ENCODE results near the gene PCDHGA4. TPM values are rescaled to one million over a fixed set of nuclear protein-coding genes. Genes with fewer than 3 reads are reported as not detected.

The PCDHGA4 gene
- total RNA-seq, 2 donors from 2014 or later: 4.0 to 4.3 TPM

DNA sequence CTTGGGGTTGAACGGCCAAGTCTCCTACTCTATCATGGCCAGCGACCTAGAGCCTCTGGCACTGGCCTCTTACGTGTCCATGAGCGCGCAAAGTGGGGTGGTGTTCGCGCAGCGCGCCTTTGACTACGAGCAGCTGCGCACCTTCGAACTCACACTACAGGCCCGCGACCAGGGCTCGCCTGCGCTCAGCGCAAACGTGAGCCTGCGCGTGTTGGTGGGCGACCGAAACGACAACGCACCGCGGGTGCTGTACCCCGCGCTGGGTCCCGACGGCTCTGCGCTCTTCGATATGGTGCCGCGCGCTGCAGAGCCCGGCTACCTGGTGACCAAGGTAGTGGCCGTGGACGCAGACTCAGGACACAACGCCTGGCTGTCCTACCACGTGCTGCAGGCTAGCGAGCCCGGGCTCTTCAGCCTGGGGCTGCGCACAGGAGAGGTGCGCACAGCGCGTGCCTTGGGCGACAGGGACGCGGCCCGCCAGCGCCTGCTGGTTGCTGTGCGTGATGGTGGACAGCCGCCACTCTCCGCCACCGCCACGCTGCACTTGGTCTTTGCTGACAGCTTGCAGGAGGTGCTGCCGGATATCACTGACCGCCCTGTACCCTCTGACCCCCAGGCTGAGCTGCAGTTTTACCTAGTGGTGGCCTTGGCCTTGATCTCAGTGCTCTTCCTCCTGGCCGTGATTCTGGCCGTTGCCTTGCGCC lies 44.9 kb downstream of the PCDHGA4 start:
- ATAC-seq (no peak), DNase-seq (no peak)
- intact Hi-C loops (cut with DNase I): loop anchor here in 1 of 2 donors (10.0 kb wide), 1 partner anchor 45 kb away; the partner anchor contains the start of genes PCDHGA4, PCDHGB1 and PCDHGB2

DNA sequence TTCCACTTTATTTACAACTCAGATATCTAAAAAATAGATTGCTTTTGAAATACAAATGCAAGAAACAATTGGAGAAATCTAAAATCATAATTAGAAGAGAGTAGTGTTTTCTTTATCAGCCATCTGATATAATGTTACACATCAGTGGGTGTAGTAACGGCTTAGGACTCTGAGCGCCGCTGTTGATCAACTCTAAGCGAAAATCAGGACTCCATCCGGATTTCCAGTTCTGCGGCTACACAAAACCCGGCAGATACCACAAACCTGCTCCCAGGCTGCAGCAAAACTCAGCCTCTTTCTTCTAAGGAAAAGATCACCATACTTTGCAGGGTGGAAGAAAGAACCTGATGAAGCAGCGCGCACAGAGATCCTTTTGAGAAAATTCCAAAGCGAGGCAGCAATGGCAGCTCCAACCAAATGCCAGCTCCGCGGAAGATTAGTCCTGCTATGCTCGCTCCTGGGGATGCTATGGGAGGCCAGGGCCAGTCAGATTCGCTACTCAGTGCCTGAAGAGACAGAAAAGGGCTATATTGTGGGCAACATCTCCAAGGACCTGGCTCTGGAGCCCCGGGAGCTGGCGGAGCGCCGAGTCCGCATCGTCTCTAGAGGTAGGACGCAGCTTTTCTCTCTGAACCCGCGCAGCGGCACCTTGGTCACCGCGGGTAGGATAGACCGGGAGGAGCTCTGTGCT lies 47.9 kb downstream of the PCDHGA4 start, which contains the start of gene PCDHGA9:
Gene PCDHGA9 (plus strand): TSS at position 226 of the 691 bp plus-strand sequence. CDS start 175 bp downstream, at position 401.
- no peak for DNase-seq
- intact Hi-C loops (cut with DNase I): loop anchor here in 1 of 2 donors (10.0 kb wide), 1 partner anchor 48 kb away; the partner anchor contains the start of genes PCDHGA4, PCDHGB1 and PCDHGB2
- ATAC-seq: no peak

DNA sequence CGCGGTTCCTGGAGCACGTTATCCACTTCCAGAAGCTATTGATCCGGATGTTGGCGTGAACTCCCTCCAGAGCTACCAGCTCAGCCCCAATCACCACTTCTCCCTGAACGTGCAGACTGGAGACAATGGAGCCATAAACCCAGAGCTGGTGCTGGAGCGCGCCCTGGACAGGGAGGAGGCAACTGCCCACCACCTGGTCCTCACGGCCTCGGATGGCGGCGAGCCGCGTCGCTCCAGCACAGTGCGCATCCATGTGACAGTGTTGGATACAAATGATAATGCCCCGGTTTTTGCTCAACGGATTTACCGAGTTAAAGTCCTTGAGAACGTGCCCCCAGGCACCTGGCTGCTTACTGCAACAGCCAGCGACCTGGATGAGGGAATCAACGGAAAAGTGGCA lies 48.6 kb downstream of the PCDHGA4 start:
- ATAC-seq (no peak), DNase-seq (no peak)
- intact Hi-C loops (cut with DNase I): loop anchor here in 1 of 2 donors (10.0 kb wide), 1 partner anchor 49 kb away; the partner anchor contains the start of genes PCDHGA4, PCDHGB1 and PCDHGB2

Other genes with a start within 250 kb of the PCDHGA4 start
- gene PCDHB4, start 233.2 kb upstream of the PCDHGA4 start, total RNA-seq: 1 to 10 TPM; 1.6 to 2.4 TPM
- gene PCDHB5, start 219.8 kb upstream of the PCDHGA4 start, total RNA-seq: 1 to 10 TPM; 2.7 to 3.1 TPM
- under 1 TPM; 0.71 to 0.86 TPM for gene PCDHB6, start 205.0 kb upstream of the PCDHGA4 start, total RNA-seq
- gene PCDHB7, start 182.4 kb upstream of the PCDHGA4 start, total RNA-seq: 1 to 10 TPM; 1.0 to 1.7 TPM
- 1 to 10 TPM; 2.6 to 6.1 TPM for gene PCDHB8, start 177.2 kb upstream of the PCDHGA4 start, total RNA-seq
- gene PCDHB16, start 172.6 kb upstream of the PCDHGA4 start, total RNA-seq: 1 to 10 TPM; 2.6 to 3.1 TPM
- 1 to 10 TPM; 2.5 to 4.3 TPM for gene PCDHB9, start 167.9 kb upstream of the PCDHGA4 start, total RNA-seq
- gene PCDHB10, start 162.7 kb upstream of the PCDHGA4 start, total RNA-seq: 1 to 10 TPM; 1.3 to 1.5 TPM
- gene PCDHB11, start 155.4 kb upstream of the PCDHGA4 start, total RNA-seq: 1 to 10 TPM; 1.8 to 3.3 TPM
- gene PCDHB12, start 146.3 kb upstream of the PCDHGA4 start, total RNA-seq: 1 to 10 TPM; 2.4 to 2.6 TPM
- gene PCDHB13, start 141.1 kb upstream of the PCDHGA4 start, total RNA-seq: 1 to 10 TPM; 3.5 to 5.3 TPM
- gene PCDHB14, start 131.7 kb upstream of the PCDHGA4 start, total RNA-seq: 1 to 10 TPM; 3.9 to 5.8 TPM
- 1 to 10 TPM; 4.5 to 5.7 TPM for gene PCDHB15, start 109.6 kb upstream of the PCDHGA4 start, total RNA-seq
- not detected for gene SLC25A2, start 51.0 kb upstream of the PCDHGA4 start, total RNA-seq
- gene TAF7, start 34.2 kb upstream of the PCDHGA4 start, total RNA-seq: 10 to 100 TPM; 86.3 to 93.5 TPM
- 1 to 10 TPM; 1.4 to 1.8 TPM for gene PCDHGA1, start 24.5 kb upstream of the PCDHGA4 start, total RNA-seq
- gene PCDHGA2, start 16.3 kb upstream of the PCDHGA4 start, total RNA-seq: 1 to 10 TPM; 4.5 to 7.3 TPM
- 1 to 10 TPM; 5.0 to 5.8 TPM for gene PCDHGA3, start 11.2 kb upstream of the PCDHGA4 start, total RNA-seq
- 1 to 10 TPM; 3.0 to 3.2 TPM for gene PCDHGB1, start 4.9 kb upstream of the PCDHGA4 start, total RNA-seq
- 1 to 10 TPM; 4.0 to 5.4 TPM for gene PCDHGB2, start 5.0 kb downstream of the PCDHGA4 start, total RNA-seq
- gene PCDHGA5, start 9.1 kb downstream of the PCDHGA4 start, total RNA-seq: 1 to 10 TPM; 3.5 to 4.3 TPM
- gene PCDHGB3, start 15.2 kb downstream of the PCDHGA4 start, total RNA-seq: 1 to 10 TPM; 3.9 to 4.6 TPM
- gene PCDHGA6, start 18.9 kb downstream of the PCDHGA4 start, total RNA-seq: 1 to 10 TPM; 3.7 to 4.4 TPM
- gene PCDHGA7, start 27.7 kb downstream of the PCDHGA4 start, total RNA-seq: 1 to 10 TPM; 3.2 to 3.5 TPM
- gene PCDHGB4, start 32.7 kb downstream of the PCDHGA4 start, total RNA-seq: 1 to 10 TPM; 4.4 to 4.5 TPM
- 1 to 10 TPM; 2.9 to 3.7 TPM for gene PCDHGA8, start 37.6 kb downstream of the PCDHGA4 start, total RNA-seq
- gene PCDHGB5, start 42.9 kb downstream of the PCDHGA4 start, total RNA-seq: 1 to 10 TPM; 6.4 to 7.7 TPM
- 1 to 10 TPM; 3.6 to 4.0 TPM for gene PCDHGA9, start 47.8 kb downstream of the PCDHGA4 start, total RNA-seq
- 1 to 10 TPM; 4.9 to 5.2 TPM for gene PCDHGB6, start 53.0 kb downstream of the PCDHGA4 start, total RNA-seq
- 1 to 10 TPM; 3.3 to 4.6 TPM for gene PCDHGA10, start 58.0 kb downstream of the PCDHGA4 start, total RNA-seq
- 1 to 10 TPM; 7.6 to 8.8 TPM for gene PCDHGB7, start 62.7 kb downstream of the PCDHGA4 start, total RNA-seq
- 1 to 10 TPM; 3.2 to 3.5 TPM for gene PCDHGA11, start 66.0 kb downstream of the PCDHGA4 start, total RNA-seq
- 1 to 10 TPM; 4.5 to 6.5 TPM for gene PCDHGA12, start 75.5 kb downstream of the PCDHGA4 start, total RNA-seq
- 10 to 100 TPM; 33.7 to 39.1 TPM for gene PCDHGC3, start 120.9 kb downstream of the PCDHGA4 start, total RNA-seq
- 1 to 10 TPM; 1.4 to 1.7 TPM for gene PCDHGC4, start 130.0 kb downstream of the PCDHGA4 start, total RNA-seq
- gene PCDHGC5, start 134.1 kb downstream of the PCDHGA4 start, total RNA-seq: 1 to 10 TPM in 1 of 2 donors, under 1 TPM in 1; 0.97 to 1.7 TPM